ENCODE results near the gene NEK6.

The NEK6 gene

GRCh38 chr9:124364141-124364540 lies 106.4 kb downstream of the NEK6 start:
- H3K9me3 Mint-ChIP-seq: no peaks in the 10 kb centered on the region
- H3K4me3 Mint-ChIP-seq: no peak overlapping the region
- H3K27ac Mint-ChIP-seq: no peak overlapping the region
- no peak for TF ChIP-seq CTCF (IDR thresholded peaks at IDR 0.05; ENCODE audit: unreplicated experiment in 3 of 3)
- peaks cover 10% of the 10 kb centered on the region for H3K4me1 Mint-ChIP-seq
- H3K27me3 Mint-ChIP-seq (ENCODE audit: low read depth): no peaks in the 10 kb centered on the region
- H3K36me3 Mint-ChIP-seq (ENCODE audit: low read depth): peaks cover 20% of the 10 kb centered on the region

GRCh38 chr9:124365036-124365435 lies 107.3 kb downstream of the NEK6 start:
- TF ChIP-seq CTCF (IDR thresholded peaks at IDR 0.05; ENCODE audit: unreplicated experiment in 3 of 3): no peak
- peaks cover 16% of the 10 kb centered on the region for H3K36me3 Mint-ChIP-seq (ENCODE audit: low read depth)
- no peaks in the 10 kb centered on the region for H3K27me3 Mint-ChIP-seq (ENCODE audit: low read depth)

GRCh38 chr9:124366476-124367220 lies 108.9 kb downstream of the NEK6 start:
- Mint-ChIP-seq H3K4me1 (peaks cover 20% of the 10 kb centered on the region), H3K27ac (no peak overlapping the region), H3K36me3 (ENCODE audit: low read depth) (peaks cover 16% of the 10 kb centered on the region), H3K27me3 (ENCODE audit: low read depth) (no peaks in the 10 kb centered on the region), H3K9me3 (no peaks in the 10 kb centered on the region), H3K4me3 (no peak overlapping the region)
- no peak for TF ChIP-seq CTCF (IDR thresholded peaks at IDR 0.05; ENCODE audit: unreplicated experiment in 3 of 3)

More at GRCh38 chr9:124365036-124365435, 107.3 kb downstream of the NEK6 start:
- Mint-ChIP-seq H3K4me3 (no peak overlapping the region), H3K4me1 (peaks cover 15% of the 10 kb centered on the region), H3K27ac (no peak overlapping the region), H3K9me3 (no peaks in the 10 kb centered on the region)

- H3K4me3 Mint-ChIP-seq: no peak overlapping the region
- no peaks in the 10 kb centered on the region for H3K27me3 Mint-ChIP-seq (ENCODE audit: low read depth)
- no peak for TF ChIP-seq CTCF (IDR thresholded peaks at IDR 0.05; ENCODE audit: unreplicated experiment in 3 of 3)
- H3K4me1 Mint-ChIP-seq: peaks cover 30% of the 10 kb centered on the region
- H3K27ac Mint-ChIP-seq: no peak overlapping the region
- H3K36me3 Mint-ChIP-seq (ENCODE audit: low read depth): peaks cover 26% of the 10 kb centered on the region
- peaks cover under 1% of the 10 kb centered on the region for H3K9me3 Mint-ChIP-seq
Observed at GRCh38 chr9:124368692-124369091, 110.9 kb downstream of the NEK6 start.

GRCh38 chr9:124369231-124369797 lies 111.6 kb downstream of the NEK6 start:
- no peaks in the 10 kb centered on the region for H3K27me3 Mint-ChIP-seq (ENCODE audit: low read depth)
- H3K9me3 Mint-ChIP-seq: peaks cover 4% of the 10 kb centered on the region
- no peak for TF ChIP-seq CTCF (IDR thresholded peaks at IDR 0.05; ENCODE audit: unreplicated experiment in 3 of 3)
- peaks cover 30% of the 10 kb centered on the region for H3K4me1 Mint-ChIP-seq
- H3K4me3 Mint-ChIP-seq: no peak overlapping the region
- H3K27ac Mint-ChIP-seq: no peak overlapping the region
- H3K36me3 Mint-ChIP-seq (ENCODE audit: low read depth): peaks cover 31% of the 10 kb centered on the region
